HFFc6 (cell line): ENCODE results near the gene LRSAM1. TPM values are rescaled to one million over a fixed set of nuclear protein-coding genes. Genes with fewer than 3 reads are reported as not detected.

ENCODE experiments used
- DNase-seq: peaks from one replicate; pipeline ENCODE4 v3.0.0-alpha.2; 2018
- H3K27ac Mint-ChIP-seq: 2 replicates; pipeline ENCODE4 v1.8.0; 2020; ENCODE audit warnings: mild to moderate bottlenecking, mixed read lengths
- H3K27me3 Mint-ChIP-seq: 2 replicates; pipeline ENCODE4 v1.8.0; 2021; ENCODE audit warnings: mild to moderate bottlenecking, moderate library complexity, mixed read lengths; ENCODE audit not compliant: insufficient read depth
- H3K36me3 Mint-ChIP-seq: 2 replicates; pipeline ENCODE4 v1.8.0; 2021; ENCODE audit warnings: low read depth, mixed read lengths
- H3K4me1 Mint-ChIP-seq: 2 replicates; pipeline ENCODE4 v1.8.0; 2020; ENCODE audit warnings: low read depth, mixed read lengths
- H3K4me3 Mint-ChIP-seq: 2 replicates; pipeline ENCODE4 v1.8.0; 2020; ENCODE audit warnings: mild to moderate bottlenecking, moderate library complexity, mixed read lengths
- H3K9me3 Mint-ChIP-seq: 2 replicates; pipeline ENCODE4 v1.8.0; 2020; ENCODE audit warnings: mild to moderate bottlenecking, mixed read lengths
- total RNA-seq, 6 experiments: library from RNA; stranded (reverse); fragmentation: NEBNext Ultra II Directional; extraction: Animal tissue kit (Norgen Biotek cat#: 25700); gene quantifications; 2 replicates in 1 of 6; 3 replicates in 5 of 6; pipeline ENCODE4 v1.2.3, GENCODE V29; 2021
- TF ChIP-seq, protein P1 (sequence below): fragments of 200-600 bp; sonication (generic); IDR thresholded peaks from 2 replicates; pipeline ENCODE4 v1.5.0; 2021; ENCODE audit warnings: antibody characterized with exemption, mild to moderate bottlenecking

The LRSAM1 gene
- total RNA-seq, 6 experiments from 2014 or later = 12.1 to 15.9 (median 13.4) TPM

DNA sequence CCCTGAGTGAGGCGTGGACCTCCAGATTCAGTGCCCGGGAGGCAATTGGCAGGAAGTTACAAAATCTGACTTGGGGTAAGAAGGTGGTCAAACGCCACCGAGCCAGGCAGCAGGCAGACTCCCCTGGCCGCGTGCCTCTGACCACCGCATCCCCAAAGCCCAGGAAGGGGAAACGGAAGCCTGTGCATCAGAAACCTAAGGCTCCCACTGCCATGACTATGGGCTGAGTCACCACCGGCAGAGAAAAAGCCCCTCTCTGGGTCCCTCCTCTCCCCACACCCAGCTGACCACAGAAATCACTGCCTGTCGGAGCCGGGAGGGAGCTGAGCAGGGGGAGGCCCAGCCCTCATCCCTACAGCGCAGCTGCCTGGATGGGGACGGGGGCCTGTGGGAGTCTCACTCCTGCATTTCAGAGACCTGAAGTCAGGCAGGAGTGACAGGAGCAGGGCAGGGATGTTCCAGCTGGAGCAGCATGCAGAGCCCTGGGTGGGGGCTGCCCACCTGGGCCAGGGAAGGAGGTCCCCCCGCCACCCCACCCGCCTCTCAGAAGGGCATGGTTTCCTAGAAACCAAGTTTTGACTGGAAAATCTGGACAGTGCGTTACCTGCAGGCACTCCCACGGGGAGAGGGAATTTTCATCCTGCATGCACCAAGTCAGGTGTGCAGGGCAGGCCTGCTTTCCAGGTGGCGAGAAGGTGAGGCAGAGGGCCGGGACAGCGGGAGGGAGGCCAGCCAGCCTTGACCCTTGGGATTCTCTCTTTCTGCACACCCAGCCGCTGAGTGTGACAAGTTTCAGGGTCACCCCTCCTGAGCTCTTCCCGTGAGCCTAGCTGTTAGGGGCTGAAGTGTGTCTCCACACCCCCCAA, 68.2 kb downstream of the LRSAM1 start:
- H3K27me3 Mint-ChIP-seq = peaks cover 26% of the 10 kb centered on the region
- TF ChIP-seq, protein P1, sequence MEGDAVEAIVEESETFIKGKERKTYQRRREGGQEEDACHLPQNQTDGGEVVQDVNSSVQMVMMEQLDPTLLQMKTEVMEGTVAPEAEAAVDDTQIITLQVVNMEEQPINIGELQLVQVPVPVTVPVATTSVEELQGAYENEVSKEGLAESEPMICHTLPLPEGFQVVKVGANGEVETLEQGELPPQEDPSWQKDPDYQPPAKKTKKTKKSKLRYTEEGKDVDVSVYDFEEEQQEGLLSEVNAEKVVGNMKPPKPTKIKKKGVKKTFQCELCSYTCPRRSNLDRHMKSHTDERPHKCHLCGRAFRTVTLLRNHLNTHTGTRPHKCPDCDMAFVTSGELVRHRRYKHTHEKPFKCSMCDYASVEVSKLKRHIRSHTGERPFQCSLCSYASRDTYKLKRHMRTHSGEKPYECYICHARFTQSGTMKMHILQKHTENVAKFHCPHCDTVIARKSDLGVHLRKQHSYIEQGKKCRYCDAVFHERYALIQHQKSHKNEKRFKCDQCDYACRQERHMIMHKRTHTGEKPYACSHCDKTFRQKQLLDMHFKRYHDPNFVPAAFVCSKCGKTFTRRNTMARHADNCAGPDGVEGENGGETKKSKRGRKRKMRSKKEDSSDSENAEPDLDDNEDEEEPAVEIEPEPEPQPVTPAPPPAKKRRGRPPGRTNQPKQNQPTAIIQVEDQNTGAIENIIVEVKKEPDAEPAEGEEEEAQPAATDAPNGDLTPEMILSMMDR = no peak
- peak; percentile 97 for DNase-seq
- H3K36me3 Mint-ChIP-seq = peaks cover 59% of the 10 kb centered on the region
- no peaks in the 10 kb centered on the region; the same call in 1 of the 2 replicates for H3K9me3 Mint-ChIP-seq
- peak overlapping the region; percentile 72 for H3K4me3 Mint-ChIP-seq
- H3K4me1 Mint-ChIP-seq = peaks cover 90% of the 10 kb centered on the region
- H3K27ac Mint-ChIP-seq = peak overlapping the region; percentile 98

DNA sequence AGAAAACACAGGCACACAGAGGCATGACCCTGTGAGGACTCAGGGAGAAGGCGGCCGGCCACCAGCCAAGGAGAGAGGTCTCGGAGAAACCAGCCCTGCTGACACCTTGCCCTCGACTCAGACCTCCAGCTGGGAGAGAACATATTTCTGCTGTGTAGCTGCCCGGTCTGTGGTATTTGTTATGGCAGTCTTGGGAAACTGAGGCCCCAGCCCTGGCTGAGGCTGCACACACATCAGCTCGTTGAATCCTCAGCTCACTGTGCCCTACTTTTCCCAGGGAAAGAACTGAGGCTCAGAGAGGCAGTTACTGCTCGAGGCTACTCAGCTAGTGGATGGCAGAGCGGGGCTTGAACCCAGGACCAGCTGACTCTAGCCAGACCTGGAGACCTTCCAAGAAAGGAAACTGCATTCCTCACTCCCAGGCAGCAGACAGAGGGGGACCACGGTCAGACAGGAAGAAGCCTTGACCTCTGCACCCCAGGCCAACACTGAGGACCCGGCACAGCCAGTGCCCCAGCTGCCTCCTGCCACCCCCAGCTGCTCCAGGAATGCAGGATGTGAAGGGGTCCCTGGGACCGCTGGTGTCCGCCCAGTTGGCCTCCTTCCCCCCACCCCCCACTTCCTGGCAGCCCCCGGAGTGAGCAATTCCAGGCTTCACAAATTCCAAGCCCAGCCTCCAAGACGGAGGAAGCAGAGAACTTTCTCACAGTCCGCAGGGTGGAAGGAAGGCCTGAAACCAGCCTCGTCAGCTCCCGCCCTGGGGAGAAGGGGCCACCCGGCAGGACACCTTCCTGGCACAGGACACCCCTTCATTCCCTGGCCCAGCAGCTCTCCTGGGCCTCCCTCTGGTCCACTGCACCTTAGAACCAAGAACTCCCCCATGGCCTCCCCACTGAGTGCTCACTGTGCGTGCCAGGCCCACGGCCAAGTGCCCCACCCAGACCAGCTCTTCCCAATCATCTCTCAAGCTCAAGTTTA, 69.9 kb downstream of the LRSAM1 start:
- H3K9me3 Mint-ChIP-seq = peaks cover 4% of the 10 kb centered on the region; the same call in 1 of the 2 replicates
- H3K4me1 Mint-ChIP-seq = peaks cover 100% of the 10 kb centered on the region

DNA sequence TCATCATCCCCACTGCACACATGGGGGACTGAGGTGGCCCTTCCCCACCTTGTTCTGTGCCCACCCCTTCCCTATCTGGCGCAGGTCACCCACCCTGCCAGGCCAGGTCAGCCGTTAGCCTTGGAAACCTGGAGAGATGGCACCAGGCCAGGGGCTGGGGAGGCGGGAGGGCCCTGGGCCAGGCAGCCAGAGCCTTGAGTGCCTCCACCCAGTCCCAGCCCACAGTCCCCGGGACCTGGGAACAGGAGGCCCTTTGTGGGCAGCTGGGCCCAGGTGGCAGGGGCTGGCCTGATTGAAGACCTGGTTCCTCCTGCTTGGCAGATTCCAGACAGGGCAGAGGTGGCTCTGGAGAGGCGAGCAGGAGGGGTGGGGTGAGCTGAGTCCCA, 70.6 kb downstream of the LRSAM1 start:
- Mint-ChIP-seq H3K27me3 (peaks cover 40% of the 10 kb centered on the region), H3K9me3 (peaks cover 8% of the 10 kb centered on the region; the same call in 1 of the 2 replicates), H3K27ac (peak overlapping the region; percentile 98), H3K4me3 (peak overlapping the region; percentile 72), H3K36me3 (peaks cover 72% of the 10 kb centered on the region), H3K4me1 (peaks cover 99% of the 10 kb centered on the region)
- no peak for DNase-seq
- TF ChIP-seq, protein P1 = no peak

More for the DNA sequence above, 69.9 kb downstream of the LRSAM1 start:
- peaks cover 71% of the 10 kb centered on the region for H3K36me3 Mint-ChIP-seq
- peaks cover 35% of the 10 kb centered on the region for H3K27me3 Mint-ChIP-seq
- DNase-seq = peak; percentile 70
- TF ChIP-seq, protein P1 = no peak
- peak overlapping the region; percentile 98 for H3K27ac Mint-ChIP-seq
- peak overlapping the region; percentile 72 for H3K4me3 Mint-ChIP-seq

DNA sequence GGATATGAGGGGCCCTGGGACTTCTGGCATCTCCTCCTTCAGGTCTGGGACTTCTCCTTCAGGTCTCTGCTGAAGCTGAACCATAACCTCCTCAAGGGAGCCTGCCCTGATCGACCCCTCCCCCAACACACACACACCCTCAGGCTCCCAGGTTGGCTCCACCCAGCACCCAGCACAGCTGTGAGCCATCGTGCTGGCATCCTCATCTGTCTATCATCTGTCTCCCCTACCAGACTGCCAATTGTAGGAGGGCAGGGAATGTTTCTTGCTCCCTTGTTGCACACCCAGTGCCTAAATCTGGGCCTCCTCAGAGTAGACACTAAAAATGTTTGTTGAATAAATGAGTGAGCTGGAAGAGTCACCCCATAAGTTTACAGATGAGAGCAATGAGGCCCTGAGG, 71.4 kb downstream of the LRSAM1 start:
- TF ChIP-seq, protein P1 = no peak
- peaks cover 91% of the 10 kb centered on the region for H3K4me1 Mint-ChIP-seq
- peaks cover 67% of the 10 kb centered on the region for H3K36me3 Mint-ChIP-seq
- H3K9me3 Mint-ChIP-seq = peaks cover 8% of the 10 kb centered on the region; the same call in 1 of the 2 replicates
- peak overlapping the region; percentile 98 for H3K27ac Mint-ChIP-seq
- H3K27me3 Mint-ChIP-seq = peaks cover 40% of the 10 kb centered on the region
- H3K4me3 Mint-ChIP-seq = peak overlapping the region; percentile 74
- DNase-seq = peak; percentile 57

DNA sequence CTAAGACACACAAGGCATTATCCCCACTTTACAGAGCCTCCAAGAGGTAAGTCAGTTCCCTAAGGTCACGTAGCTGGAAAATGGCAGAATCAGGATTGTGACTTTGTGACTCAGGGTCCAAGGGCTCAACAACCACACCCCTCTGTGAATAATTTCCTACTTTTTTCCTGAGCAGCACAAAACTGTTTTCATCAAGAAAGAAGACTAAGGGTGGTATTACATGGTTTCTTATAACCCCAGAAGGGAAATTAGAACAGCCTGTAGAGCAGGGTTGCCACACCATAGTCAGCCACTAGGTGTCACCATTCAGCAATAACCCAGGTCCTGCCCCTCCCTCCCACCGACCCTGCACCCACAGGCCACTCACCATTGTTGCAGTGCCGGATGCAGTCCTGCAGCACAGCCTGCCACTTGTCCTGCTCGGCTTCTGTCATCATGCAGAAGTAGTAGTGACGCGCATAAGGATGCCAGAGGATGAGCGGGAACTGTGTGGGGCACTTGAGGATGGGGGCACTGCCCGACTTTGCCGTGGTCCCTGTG, 72.1 kb downstream of the LRSAM1 start:
- Mint-ChIP-seq H3K27me3 (peaks cover 34% of the 10 kb centered on the region), H3K4me3 (no peak overlapping the region; the same call in 1 of the 2 replicates), H3K4me1 (peaks cover 91% of the 10 kb centered on the region), H3K27ac (peak overlapping the region; percentile 98), H3K9me3 (peaks cover 8% of the 10 kb centered on the region; the same call in 1 of the 2 replicates), H3K36me3 (peaks cover 67% of the 10 kb centered on the region)
- DNase-seq = no peak
- TF ChIP-seq, protein P1 = peak; percentile 88
